Epithelial cell of umbilical artery (primary cell): ENCODE data around the gene RAB6C. TPM values are rescaled to one million over a fixed set of nuclear protein-coding genes. Genes with fewer than 3 reads are reported as not detected.

Experiments
- total RNA-seq: library from RNA; depleted of rRNA; stranded (reverse); fragments of >200 nt; gene quantifications from 2 replicates; pipeline ENCODE4 v1.2.3, GENCODE V29; 2014

The RAB6C gene
- total RNA-seq, result not detected in 2 replicates

DNA sequence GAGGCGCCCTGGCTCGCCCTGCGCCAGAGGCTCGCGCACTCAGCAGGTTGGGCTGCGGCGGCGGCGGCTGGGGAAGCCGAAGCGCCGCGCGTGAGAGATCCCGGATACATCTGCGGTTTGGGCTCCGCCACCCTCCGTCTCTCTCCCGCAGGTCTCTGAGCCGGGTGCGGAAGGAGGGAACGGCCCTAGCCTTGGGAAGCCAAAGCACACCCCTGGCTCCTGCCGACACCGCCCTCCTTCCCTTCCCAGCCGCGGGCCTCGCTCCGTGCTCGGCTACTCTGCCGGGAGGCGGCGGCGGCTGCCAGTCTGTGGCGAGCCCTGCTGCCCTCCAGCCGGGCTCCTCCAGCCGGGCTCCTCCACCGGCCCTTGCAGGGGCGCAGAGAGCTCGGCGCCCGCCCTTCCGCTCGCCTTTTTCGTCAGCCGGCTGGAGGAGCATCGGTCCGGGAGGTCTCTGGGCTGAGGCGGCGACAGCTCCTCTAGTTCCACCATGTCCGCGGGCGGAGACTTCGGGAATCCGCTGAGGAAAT, at the start of gene RAB6C:
TSS of gene RAB6C (plus strand) at position 38 of the 527 bp plus-strand sequence. CDS start at position 488, 450 bp downstream.

Other genes with a start within 250 kb of the RAB6C start
- gene POTEF, start 149.6 kb downstream of the RAB6C start, total RNA-seq, result under 0.01 TPM in 1 of 2 replicates, not detected in the other
- gene CCDC74B, start 165.4 kb downstream of the RAB6C start, total RNA-seq, result 0.65 and 2.7 TPM in 2 replicates
- 10.9 and 13.6 TPM in 2 replicates for gene SMPD4, start 201.9 kb downstream of the RAB6C start, total RNA-seq
- 102 and 233 TPM in 2 replicates for gene MZT2B, start 202.6 kb downstream of the RAB6C start, total RNA-seq
- gene TUBA3E, start 218.8 kb downstream of the RAB6C start, total RNA-seq, result not detected in 2 replicates